ENCODE results near the gene SEC14L5.
"Not testable (repeated sequence)": the region's sequence is repeated elsewhere in the genome, so short reads cannot be mapped to it uniquely, and the experiment has no call there.

SEC14L5 gene

GRCh38 chr16:4925293-4925607 lies 32.9 kb upstream of the SEC14L5 start:
- Histone ChIP-seq H3K9me3 (ENCODE audit: severe bottlenecking) (peaks cover 16% of the 10 kb centered on the region), H3K27me3 (ENCODE audit: insufficient read depth, low read depth, severe bottlenecking) (no peaks in the 10 kb centered on the region), H3K4me3 (ENCODE audit: low read depth, low read length) (no peak overlapping the region), H3K27ac (no peak overlapping the region), H3K36me3 (no peaks in the 10 kb centered on the region)
- TF ChIP-seq CTCF (IDR thresholded peaks at IDR 0.05; ENCODE audit: low read depth, low read length): no peak
- DNase-seq: no peak

- no peak for DNase-seq
- Histone ChIP-seq H3K27ac (no peak overlapping the region), H3K4me3 (ENCODE audit: low read depth, low read length) (no peak overlapping the region), H3K36me3 (no peaks in the 10 kb centered on the region), H3K27me3 (ENCODE audit: insufficient read depth, low read depth, severe bottlenecking) (no peaks in the 10 kb centered on the region), H3K9me3 (ENCODE audit: severe bottlenecking) (peaks cover 16% of the 10 kb centered on the region)
- no peak for TF ChIP-seq CTCF (IDR thresholded peaks at IDR 0.05; ENCODE audit: low read depth, low read length)
These were observed 32.3 kb upstream of the SEC14L5 start for GRCh38 chr16:4925791-4926190.

- Histone ChIP-seq H3K27ac (no peak overlapping the region), H3K9me3 (ENCODE audit: severe bottlenecking) (peaks cover 16% of the 10 kb centered on the region), H3K27me3 (ENCODE audit: insufficient read depth, low read depth, severe bottlenecking) (no peaks in the 10 kb centered on the region), H3K36me3 (no peaks in the 10 kb centered on the region), H3K4me3 (ENCODE audit: low read depth, low read length) (no peak overlapping the region)
- no peak for TF ChIP-seq CTCF (IDR thresholded peaks at IDR 0.05; ENCODE audit: low read depth, low read length)
- no peak for DNase-seq
These were observed 31.2 kb upstream of the SEC14L5 start for GRCh38 chr16:4926928-4927327.

- Histone ChIP-seq H3K9me3 (ENCODE audit: severe bottlenecking) (peaks cover 16% of the 10 kb centered on the region), H3K36me3 (no peaks in the 10 kb centered on the region), H3K27ac (no peak overlapping the region), H3K27me3 (ENCODE audit: insufficient read depth, low read depth, severe bottlenecking) (no peaks in the 10 kb centered on the region), H3K4me3 (ENCODE audit: low read depth, low read length) (no peak overlapping the region)
- TF ChIP-seq CTCF (IDR thresholded peaks at IDR 0.05; ENCODE audit: low read depth, low read length): no peak
- DNase-seq: no peak
These were observed 30.5 kb upstream of the SEC14L5 start for GRCh38 chr16:4927661-4928060.

GRCh38 chr16:4928227-4928626 lies 29.9 kb upstream of the SEC14L5 start:
- peaks cover 16% of the 10 kb centered on the region for H3K9me3 ChIP-seq (ENCODE audit: severe bottlenecking)
- TF ChIP-seq CTCF (IDR thresholded peaks at IDR 0.05; ENCODE audit: low read depth, low read length): no peak
- H3K4me3 ChIP-seq (ENCODE audit: low read depth, low read length): no peak overlapping the region
- no peak overlapping the region for H3K27ac ChIP-seq
- H3K36me3 ChIP-seq: no peaks in the 10 kb centered on the region
- DNase-seq: no peak
- no peaks in the 10 kb centered on the region for H3K27me3 ChIP-seq (ENCODE audit: insufficient read depth, low read depth, severe bottlenecking)

- not testable (repeated sequence) for H3K36me3 ChIP-seq; DNase-seq; H3K27me3 ChIP-seq (ENCODE audit: insufficient read depth, low read depth, severe bottlenecking); H3K4me3 ChIP-seq (ENCODE audit: low read depth, low read length); H3K27ac ChIP-seq
- peaks cover 16% of the 10 kb centered on the region for H3K9me3 ChIP-seq (ENCODE audit: severe bottlenecking)
These were observed 28.5 kb upstream of the SEC14L5 start for GRCh38 chr16:4929619-4930018.

Measured in WERI-Rb-1 (cell line).